ELR (cell line): Measurements from ENCODE around the gene CIAPIN1.

Experiments
- DNase-seq: peaks from one replicate; pipeline ENCODE4 v3.0.0-alpha.2; 2015; ENCODE audit warnings: low read depth

Gene CIAPIN1

DNA sequence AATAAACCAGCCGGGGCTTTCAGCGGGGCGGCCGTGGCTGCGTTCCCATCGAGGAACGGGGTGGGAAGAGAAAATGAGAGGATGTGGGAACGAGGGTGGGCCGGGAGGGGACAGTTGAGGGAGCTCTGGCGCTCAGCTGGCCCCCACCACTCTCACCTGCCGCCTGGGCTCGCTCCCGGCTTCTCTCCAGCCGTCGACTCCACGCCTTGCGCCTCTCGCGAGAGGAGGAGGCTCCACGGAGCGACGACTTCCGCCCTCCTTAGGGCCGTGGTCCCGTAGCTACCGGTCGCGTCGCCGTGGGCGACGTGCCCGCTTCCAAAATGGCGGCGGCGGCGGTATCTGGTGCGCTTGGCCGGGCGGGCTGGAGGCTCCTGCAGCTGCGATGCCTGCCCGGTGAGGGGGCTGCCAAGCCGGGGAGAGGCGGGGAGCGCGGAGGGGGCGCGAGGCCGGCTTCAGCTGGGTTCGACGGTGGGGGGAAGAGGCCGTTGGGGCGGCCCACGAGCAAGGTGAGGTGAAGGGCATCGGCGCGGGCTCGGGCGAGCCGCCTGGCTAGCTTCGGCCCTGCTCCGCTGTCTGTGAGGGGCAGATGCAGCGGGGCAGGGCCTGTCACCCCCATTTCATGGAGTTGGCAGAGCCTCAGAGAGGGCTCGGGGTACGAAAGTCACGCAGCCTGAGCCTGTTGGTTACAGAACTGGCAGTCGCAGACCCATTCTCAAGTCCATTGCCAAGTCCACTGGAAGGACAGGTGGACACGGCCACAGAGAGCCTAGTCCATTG is at the start of gene CIAPIN1, which contains the start of gene COQ9:
Gene CIAPIN1, minus strand, starts transcription at position 200 of the 777 bp plus-strand sequence. CDS start 6,457 bp downstream, outside the sequence.
Gene COQ9, plus strand, starts transcription at position 294 of the 777 bp plus-strand sequence. Its CDS starts 27 bp downstream, at position 321.
- DNase-seq = peak; percentile 96

DNA sequence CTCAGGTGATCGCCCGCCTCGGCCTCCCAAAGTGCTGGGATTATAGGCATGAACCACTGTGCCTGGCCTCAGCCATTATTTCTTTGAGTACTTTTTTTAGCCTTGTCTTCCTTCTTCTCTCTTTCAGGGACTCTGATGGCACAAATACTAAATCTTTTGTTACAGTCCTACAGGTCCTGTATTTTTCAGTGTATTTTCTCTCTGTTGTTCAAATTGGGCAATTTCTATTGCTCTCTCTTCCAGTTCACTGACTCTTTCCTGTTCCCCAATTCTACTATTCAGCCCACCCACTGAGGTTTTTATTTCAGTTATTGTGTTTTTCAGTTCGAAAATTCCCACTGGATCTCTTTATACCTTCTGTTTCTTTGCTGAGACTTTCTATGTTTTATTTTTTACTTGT is 46.6 kb upstream of the CIAPIN1 start:
- no peak for DNase-seq

DNA sequence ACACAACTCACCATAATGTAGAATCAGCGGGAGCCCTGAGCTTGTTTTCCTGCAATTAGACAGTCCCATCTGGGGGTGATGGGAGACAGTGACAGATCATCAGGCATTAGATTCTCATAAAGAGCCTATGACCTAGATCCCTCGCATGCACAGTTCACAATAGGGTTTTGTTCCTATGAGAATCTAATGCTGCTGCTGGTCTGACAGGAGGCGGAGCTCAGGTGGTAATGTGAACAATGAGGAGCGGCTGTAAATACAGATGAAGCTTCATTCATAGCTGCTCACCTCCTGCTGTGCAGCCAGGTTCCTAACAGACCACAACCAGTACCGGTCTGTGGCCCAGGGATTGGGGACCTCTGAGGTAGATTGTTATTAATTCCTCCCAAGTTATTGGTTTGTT is 42.0 kb upstream of the CIAPIN1 start:
- no peak for DNase-seq

DNA sequence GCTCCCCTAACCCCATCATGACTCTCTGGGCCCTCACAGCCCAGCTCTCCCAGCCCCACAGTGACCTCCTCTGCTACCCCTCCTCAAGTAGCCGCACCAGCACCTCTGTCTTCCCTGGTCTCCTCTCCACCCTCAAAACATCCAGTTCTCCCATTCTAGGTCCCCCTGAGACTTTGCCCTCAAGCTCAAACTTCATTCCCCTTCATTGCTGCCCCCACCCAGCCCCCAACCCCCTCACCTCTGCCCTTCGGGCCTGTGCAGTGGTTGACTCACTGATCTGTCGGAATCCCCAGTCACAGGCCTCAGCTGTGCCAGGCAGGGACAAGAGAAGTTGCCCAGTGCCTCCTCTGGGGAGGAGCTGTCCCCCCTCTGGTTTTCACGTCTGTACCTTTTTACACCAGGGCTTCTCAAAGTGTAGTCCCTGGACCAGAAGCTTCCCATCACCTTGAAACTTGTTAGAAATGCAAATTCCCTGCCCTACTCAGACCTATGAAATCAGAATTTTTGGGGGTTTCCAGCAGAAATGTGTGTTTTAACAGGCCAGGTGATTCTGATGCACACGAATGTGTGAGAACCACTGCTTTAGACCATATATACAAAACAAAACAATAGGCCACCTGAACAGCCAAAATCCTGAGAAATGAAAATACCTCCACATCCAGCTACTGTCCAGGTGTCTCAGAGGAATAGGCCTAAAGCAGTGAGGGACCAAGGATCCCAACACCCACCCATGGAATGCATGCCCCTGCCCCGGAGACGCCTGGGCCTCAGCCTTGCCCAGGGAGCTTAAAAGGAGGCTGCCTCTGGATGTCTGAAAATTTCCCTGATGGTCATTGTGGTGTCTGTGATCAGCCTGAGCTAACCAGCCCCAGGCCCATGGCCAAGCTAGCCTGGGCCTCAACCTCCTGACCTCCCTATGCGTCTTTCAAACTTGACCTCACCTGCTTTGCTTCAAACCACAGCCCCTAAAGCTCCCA is 40.0 kb upstream of the CIAPIN1 start:
- no peak for DNase-seq

DNA sequence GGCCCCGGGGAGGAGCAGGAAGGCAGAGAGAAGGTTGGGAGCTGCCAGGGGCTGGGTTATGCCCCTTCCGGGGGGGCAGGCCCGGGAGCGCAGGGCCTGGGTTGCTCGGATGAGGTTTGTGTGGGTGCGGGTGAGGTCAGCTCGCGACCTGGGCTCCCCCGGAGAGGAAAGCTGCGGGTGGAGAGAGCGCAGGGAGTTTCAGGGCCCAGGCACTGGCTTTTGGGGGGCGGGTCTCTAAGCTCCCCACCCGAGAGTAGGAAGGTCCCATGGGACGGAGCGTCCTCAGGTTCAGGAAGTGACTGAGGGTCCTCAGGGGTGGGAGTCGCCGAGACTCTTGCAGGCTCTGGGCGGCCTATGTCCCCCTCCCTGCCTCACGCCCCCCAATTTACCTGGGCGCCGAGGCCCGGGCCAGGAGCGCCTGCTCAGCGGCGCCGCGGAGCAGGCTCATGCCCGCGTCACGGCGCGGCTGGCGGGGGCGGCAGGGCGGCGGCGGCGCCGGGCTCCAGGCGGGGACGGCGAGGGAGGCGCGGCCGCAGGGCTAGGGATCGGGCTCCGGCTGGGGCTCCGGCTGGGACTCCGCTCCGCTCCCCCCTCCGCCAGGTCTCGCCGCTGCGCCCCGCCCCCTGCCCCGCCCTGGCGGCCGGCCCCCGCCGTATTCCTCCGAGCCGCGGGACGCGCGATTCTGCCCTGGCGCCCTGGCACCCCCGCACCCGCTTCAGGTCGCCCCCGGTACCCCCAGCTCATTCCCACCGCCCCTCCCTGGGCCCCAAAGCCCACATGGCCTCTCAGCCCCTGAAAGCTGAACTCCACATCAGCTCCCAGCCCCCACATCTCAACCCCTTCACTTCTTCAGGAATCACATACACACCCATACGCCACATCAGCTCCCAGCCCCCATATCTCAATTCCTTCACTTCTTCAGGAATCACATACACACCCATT is 39.0 kb upstream of the CIAPIN1 start, which contains the start of gene DOK4:
Gene DOK4, minus strand, starts transcription at position 578 of the 942 bp plus-strand sequence. CDS start 6,986 bp downstream, outside the sequence.
- peak; percentile 86 for DNase-seq

DNA sequence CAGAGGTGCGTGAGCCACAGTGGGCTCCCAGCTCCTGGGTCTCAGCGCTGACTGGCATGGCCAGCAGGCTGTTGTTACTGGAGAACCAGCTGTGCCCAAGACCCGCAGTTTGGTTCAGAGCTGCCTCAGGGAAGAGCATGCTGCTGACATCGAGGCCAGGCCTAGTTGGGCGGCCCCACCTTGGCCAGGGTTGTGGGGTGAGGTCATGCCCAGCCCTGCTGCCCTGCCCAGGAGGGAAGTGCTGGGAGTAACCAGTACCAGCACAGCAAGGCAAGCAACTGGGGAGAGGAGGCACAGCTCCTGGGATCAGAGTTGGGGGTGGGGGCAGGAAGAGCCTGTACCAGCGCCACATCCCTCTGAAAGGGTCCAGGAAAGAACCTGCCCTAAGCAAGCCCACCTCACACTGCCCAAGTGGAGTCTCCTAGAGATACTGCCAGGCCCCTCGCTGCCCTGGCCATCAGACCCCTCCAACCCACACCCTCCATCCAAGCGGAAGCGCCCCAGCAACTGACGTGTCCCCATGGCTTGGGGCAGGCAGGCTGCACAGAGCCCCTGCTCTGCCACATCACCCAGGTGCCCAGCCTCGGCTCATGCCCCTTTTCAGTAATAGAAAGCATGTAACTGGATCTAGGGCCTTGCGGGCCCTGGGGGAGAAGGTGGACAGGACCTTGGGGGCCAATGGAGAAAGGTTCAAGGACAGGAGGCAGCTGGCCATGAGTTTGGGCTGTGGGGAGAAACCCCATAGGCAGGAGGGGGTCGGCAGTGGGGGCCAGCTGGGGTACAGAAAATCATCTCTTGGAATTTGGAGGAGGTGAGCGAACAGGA is 38.1 kb upstream of the CIAPIN1 start:
- DNase-seq = no peak

DNA sequence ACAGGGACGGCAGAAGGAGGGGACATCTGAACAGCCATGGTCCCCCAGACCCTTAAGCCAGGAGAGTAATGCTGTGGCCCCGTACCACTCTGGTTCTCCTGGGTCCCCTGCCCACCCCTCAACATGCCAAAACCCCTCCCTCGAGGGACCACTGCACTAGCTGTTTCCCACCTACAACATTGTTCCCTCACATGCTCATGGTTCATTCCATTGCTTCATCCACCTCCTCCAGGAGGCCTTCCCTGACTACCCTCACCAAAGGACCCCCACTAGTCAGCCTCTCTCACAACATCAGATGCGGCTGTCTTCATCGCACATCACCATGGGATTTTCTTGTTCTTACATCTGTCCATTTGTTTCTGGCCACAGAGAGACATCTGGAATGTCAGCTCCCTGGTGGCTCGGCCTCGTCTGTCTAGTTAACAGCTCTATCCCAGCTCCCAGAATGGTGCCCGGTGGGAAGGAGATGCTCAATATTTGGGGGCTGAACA is 37.4 kb upstream of the CIAPIN1 start:
- no peak for DNase-seq

DNA sequence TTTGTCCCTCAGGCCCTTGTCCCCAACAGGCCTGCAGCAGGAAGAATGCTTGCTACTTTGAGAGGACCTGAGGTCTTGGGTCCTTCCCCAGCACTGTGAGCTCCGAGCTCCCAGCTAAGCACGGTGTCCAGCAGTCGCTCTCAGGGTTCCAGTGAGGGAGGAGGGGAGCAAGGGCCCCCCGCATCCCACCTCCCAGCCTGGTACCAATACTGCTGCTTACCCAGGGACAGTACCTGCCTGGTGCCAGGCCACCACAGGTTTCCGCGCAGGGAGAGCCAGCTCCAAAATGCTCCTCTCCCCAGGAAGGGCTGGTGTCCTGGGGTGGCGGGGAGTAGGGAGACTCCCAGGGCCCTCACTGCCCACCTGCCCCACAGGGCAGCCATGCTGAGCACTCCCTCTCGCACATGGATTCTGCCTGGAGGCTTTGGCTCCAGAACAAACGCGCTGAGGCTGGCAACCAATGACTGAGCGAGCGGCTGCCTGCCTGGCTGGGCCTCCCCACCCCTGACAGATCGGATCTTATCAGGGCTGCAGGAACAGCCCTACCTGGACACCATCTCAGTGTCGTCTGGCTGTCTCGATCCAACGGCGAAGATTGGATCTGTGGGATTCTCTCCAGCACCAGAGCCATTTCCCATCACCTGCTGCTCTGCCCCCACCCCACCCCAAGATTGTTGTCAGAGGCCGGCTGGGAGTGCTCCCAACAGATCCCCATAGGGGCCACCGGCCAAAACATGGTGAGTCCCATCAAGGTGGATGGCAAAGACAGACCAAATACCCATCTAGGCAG is 36.7 kb upstream of the CIAPIN1 start:
- DNase-seq = no peak

DNA sequence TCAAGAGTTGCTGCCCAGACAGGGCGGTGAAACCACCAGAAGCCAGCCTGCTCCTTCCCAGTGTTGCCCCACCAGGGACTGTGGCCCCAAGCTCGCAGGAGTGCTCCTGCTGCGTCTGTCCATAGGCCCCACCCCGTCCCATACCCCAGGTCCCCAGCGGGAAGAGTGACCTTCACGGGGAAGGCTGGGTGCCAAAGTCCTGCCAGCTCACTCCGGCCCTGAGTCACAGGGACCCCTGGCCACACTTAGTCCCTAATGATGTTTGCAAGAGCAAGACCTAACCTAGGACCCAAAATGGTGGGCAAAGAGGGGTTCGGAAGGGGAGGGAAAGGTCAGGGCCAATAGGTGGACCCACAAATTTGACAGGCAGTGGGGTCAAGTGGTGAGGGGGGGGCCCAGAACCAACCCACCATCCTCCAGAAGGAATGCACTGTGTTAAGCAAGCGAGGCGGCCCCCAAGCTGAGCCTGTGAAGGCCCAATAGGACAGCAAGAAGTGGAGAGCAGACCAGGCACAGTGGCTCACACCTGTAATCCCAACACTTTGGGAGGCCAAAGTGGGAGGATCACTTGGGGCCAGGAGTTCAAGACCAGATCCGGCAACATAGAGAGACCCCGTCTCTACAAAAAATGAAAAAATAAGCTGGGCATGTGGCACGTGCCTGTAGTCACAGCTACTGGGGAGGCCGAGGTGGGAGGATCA is 35.8 kb upstream of the CIAPIN1 start:
- DNase-seq = no peak

DNA sequence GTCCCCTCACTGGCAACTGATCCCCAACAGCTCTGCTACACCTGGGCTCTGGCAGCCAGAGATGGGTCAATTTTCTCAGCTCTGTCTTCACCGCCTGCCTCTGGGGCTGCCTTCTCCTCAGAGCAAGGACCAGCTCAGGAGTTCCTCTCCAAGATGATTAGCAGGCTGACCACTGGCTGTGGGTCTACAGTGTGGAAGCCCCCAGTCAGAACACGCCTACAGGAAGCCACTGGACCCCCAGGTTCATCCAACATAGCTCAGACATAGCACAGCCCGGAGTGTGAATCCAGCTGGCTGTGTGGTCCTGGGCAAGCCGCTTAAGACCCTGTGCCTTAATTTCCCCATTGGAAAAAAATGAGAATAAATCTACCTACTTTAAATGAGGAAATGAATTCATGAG is 34.2 kb upstream of the CIAPIN1 start:
- no peak for DNase-seq

DNA sequence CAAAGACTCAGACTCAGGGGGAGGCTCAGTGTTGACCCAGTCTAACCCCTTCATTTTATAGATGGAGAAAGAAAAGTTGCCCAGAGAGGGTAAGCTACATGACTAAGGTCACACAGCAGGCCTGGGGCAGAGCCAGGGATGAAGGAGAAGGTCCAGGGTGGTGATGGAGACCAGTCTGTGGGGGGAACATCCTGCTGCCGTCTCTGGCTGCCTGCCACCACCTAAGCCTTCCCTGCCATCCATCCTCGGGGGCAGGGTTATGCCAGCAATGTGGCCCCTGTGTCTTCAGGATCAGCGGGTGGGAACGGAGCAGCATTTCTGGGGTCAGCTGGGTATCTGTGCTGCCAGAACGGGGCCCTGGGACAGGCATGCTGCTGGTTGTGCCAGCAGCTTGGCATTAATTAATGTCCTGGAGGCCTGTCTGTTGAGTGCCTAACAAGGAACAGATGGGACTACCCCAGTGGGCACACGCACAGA is 33.6 kb upstream of the CIAPIN1 start:
- no peak for DNase-seq

DNA sequence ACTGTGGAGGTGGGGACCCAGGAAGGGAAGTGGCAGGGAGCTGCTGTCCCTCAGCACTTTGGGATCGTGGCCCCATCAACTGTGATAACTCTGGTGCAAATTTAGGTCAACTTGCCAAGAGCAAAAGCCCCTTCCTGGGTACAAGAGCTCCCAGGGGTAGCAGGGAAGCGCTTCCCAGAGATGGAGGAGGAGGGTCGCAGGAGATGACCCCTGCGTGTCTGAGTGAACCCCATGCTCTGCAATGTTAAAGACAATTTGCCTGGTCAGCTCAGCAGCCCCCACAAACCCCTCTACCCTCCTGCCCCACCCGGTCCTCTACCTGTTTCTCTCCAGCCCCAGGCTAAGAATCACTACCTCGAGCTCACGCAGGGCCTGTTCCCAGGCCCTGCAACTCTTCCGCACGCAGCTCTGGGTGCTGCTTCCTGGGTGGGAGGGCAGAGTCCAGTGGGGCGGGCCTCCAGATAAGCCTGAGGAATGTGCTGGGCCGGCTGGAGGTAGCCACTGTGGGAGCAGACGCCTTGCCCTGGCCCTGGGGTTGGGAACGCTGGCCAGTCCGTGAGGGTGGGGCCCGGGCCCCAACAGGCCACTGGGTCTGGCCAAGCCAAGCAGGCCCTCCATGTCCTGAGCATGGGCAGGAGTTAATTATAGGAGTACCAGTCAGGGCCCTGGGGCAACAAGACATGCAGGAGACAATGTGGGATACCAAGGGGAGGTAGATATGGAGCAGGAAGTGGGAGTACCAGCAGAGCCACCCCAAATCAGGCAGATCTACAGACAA is 33.0 kb upstream of the CIAPIN1 start:
- DNase-seq = peak; percentile 68

DNA sequence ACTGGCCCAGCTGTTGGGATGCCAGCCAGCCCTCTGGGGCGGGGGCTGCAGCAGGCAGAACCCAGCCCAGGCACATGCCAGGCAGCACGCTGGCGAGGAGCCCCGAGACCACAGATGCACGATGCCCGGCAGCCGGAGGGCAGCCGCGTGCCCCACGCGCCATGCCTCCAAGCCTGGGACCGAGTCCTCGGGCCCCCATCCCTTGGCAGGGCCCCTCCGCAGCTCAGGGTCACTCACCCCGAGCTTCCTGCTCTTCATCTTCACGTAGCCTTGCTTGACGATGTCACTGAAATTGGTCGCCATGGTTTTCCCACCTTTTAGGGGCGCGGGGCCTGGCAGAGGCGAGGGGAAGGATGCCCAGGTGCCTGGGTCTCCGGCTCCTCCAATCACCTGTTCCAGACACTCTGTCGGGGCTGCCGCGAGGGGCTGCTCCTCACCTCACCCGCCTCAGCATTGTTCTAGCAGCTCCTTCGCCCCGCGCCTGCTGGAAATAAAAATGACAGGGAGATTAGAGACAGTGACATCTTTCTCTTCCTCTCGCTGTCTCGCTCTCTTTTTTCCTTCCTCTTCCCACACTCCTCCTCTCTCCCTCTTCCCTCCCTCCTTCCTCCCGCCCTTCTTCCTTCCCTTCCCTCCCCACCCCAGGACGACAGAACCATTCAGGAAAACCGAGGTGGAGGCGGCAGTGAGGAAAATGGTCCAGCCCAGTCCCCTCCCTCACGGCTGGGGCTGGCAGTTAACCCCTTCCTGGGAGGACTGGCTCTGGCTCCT is 32.2 kb upstream of the CIAPIN1 start:
- peak; percentile 66 for DNase-seq

DNA sequence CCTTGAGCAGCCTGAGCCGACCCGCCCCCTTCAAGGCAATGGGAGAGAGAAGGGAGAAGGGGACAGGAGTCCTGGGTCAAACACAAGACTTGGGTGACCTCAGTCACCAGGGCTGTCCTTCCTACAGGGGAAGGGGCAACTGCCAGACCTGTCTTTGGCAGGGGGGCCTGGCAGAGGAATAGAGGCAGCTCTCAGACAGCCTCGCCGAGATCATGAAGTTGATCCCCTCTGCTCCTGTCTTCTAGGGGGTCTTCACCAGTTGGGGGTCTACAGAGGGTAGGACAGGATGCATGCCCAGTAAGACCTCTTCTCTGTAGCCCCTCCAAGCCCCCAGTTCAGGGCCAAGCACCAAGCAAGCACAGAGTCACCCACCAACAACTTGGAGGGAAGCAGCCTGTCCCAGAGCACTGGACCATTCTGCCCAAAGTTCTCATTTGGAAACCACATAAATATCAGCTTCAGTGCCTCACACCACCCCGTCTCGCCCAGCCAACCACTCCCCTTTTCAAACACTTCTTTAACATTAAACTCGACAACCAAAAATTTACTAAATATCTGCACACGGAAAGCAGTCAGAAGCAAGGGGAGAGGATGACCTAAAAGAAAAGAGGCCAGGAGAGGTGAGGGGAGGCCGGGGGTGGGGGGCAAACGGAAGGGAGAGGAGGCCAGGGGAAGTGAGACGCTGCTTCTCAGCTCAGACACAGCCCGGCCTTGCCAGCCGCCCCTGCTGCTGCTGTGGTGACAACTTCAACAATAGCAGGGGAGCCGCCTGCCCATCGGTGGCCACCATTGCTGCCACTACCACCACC is 31.4 kb upstream of the CIAPIN1 start:
- DNase-seq = no peak

DNA sequence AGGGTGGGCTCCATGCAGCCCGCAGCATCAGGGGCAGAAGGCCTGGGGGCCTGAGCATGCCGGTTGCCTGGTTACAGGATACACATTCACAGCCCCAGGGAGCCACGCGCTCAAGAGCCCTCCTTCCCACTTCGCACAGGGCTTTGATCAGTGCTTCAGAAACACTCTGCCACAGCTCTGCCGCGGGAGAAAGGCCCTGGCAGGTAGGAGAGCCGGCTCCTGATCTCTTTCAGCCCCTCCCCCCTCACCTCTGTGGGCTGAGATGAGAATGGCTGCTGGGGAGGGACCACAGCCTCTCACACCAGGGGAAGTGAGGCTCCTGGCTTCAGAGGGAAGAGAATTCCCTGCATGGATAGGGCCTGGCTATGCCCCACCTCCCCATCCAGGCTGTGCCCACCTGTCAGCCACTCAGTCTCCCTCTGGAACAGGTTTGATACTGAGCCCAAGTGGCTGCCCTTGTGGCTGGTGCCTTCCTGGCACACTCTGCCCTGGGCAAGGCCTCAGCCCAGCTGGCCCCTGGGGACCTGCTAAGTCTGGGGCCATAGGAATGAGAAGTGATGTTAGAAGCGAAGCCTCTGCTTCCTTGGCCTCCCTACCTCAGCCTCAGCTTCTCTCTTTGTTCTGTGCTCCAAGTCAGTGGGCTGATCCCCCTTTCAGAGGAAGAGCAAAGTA is 30.5 kb upstream of the CIAPIN1 start:
- DNase-seq = no peak
